CD4-positive, alpha-beta T cell treated with Interleukin-21 for 1 hour (primary cell): Measurements from ENCODE around the gene PHF12.

Experiments used
- DNase-seq: peaks from one replicate; pipeline ENCODE4 v3.0.0-alpha.2; 2020

The PHF12 gene

DNA sequence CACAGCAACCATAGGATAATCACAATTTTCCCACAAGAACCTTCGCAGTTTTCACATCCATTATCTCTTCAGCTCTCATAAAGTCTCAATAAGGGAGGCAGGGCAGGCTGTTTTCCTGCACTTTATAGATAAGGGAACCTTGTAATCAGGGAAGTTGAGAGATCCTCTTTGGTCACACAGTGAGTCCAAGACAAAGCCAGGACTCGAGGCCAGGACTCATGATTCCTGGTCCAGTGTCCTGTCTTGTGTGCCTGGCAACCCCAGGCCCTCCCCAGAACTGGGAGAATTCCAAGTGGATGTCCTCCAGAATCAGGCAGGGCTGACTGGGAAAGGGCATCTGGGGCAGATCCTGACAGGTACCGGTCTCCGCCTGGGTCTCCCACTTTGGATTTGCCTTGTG is 23.1 kb upstream of the PHF12 start:
- no peak for DNase-seq

DNA sequence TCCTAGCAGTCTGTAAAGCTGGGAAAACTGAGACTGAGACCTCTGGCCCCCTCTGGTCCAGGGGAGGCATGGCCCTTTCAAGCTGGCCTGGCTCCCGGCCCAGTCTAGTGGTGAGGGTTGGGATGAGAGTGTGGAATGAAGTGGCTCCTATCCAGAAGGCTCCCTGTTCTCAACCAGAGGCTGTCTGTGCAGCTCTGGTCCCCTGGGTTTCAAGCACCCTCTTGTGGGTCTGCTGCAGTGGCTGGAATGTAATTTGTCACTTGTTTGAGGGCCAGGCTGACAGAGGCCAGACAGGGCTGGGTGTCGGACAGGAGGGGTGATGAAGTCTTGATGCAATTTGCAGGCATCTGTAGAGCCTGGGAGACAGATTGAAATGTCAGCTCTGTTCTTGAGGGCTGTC is 22.1 kb upstream of the PHF12 start:
- DNase-seq: no peak

DNA sequence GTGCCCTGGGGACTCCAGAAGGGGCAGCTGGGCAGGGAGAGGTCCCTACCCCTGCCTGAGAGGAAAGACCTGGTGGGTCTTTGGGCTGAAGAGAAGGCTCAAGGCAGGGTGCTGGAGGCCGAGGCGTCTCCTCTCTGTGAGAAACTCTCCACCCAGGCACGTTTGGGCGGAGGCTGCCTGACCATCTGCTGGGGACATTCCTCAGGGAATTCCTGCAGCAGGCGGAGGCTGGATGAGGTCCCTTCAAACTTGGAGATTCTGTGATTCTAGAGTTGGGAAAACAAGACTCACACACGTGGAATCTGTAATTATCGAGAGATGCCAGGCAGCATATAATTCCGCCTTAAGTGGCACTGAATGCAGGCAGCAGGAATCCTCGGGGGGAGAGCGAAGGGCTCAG is 21.1 kb upstream of the PHF12 start:
- DNase-seq: no peak

DNA sequence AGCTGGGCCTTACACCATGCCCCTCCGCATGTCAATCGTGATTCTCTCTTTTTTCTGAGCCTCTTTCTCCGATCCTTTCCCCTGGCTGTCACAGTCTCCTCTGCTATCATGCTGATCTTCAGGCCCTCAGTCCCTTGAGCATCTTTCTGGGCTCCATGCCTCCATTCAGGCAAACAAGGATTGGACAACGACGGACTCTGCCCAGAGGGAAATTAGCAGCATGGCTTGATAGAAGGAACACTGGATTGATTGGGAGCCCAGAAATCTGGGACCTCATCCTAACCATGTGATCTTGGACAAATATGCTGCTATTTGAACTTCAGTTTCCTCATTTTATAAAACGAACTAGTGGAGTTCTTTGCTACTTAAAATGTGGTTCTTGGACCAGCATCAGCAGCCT is 19.6 kb upstream of the PHF12 start:
- no peak for DNase-seq

DNA sequence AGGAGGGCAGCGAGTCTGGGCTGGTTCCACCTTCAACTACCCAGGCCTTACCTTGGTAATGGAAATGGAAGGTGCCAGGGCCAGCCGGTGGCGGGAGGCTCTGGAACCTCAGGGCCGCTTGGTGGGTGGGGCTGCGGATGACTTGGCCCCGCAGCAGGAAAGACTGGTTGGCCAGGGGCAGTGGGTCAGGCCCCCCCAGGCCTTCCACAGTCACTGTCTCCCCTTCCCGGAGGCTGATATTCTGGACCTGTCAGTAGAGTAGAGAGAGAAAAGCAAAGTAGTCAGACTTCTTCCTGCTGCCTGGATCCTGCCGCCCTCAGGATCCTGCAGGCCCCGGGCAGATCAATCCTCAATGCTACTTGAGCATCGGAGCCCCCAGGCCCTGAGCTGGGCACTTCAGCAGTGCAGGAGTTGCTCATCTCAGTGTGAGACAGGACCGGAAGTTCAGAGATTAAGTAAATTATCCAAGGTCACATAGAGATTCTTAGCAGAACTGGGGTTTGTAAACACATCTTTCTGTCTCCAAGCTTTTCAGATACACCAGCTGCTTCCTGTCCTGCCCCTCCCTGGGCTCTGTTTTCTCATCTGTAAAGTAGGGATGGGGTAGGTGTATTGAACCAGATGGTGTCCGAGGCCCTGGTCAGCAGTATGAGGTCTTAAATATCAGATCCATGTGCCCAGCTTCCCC is 18.5 kb upstream of the PHF12 start:
- no peak for DNase-seq

DNA sequence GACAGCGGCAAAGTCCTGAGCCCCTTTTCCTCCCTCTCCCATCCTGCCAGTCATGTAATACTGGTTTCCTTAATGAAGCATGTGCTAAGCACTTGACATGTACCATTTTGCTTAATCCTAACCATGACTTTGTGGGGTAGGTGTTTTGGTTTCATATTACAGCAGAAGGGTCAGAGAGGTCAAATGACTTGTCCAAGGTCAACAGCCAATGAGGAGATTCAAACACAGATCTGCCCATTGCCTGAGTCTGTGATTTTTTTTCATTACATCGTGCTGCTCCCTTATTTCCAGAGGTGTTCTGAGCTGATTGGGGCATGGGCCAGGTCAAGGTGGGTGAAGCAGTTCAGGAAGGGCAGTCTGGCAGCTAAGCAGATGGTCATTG is 17.6 kb upstream of the PHF12 start:
- no peak for DNase-seq

DNA sequence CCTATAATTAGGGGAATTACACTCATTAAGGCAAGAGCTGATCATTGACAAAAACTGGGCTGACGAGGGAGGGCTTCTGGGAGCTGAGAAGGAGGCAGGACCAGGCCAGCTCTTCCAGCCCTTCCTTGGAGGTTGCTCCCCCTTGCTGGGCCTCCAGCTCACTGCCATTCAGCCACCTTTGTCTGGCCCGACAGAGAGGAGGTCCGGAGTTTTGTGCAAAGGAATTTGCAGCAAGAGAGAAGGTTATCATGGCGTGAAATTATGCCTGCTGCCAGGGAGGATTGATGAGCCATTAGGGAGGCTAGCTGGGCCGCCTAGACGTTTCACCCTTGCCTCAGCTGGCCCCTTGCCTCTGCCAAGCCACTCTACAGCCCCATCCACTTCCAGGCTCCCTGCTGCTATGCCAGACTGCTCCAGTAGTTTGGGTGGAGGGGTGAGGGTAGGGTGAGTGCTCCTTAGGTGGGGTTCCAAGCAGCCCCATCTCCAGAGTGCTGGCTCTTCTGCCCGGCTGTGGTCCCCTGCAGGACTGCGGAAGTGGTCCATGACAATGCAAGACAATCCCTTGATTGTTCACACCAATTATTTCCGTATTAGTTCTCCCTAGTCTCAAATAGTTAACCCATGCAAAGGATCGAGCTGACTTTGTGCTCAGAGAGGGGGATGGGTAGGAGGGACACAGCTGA is 17.1 kb upstream of the PHF12 start:
- no peak for DNase-seq

DNA sequence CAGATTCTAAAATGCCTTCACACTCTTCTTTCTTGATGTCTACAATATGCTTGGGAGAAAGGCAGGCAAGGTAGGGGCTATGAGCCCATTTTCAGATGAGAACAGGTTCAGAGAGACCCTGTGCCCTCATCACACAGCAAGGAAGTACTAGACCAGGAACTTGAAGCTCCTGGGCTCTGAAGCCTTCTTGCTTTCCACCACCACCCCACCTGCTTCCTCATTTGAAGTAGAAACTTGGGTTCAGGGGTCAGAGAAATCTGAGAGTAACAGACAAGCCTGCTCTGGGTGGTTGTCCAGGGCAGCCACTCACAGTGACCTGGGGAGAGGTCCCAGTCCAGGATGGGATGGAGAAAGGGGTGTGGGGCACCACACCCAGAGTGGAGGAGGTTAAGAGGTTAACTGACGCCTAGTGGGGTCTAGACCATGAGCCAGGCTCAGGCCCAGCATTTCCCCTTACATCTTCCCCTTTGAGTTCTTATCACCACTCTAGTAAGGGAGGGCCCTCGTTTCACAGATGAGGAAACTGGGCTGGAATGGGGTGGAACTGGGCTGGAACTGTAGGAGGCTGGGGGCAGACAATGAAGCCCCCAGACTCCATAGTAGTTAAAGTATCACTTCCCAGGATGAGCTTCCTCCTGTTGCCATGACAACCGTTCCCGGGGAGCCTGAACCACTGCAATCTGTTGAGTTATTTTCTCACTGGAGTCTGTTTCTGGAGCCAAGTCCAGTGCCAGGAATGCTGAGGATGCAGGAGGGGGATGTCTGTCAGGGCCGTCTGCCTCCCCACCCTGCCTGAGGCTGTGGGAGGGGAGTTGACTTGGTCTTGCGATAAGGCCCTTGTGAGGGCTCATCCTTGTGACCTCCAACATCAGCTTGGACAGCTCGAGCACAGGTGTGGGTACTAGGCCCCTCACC is 16.2 kb upstream of the PHF12 start:
- no peak for DNase-seq

DNA sequence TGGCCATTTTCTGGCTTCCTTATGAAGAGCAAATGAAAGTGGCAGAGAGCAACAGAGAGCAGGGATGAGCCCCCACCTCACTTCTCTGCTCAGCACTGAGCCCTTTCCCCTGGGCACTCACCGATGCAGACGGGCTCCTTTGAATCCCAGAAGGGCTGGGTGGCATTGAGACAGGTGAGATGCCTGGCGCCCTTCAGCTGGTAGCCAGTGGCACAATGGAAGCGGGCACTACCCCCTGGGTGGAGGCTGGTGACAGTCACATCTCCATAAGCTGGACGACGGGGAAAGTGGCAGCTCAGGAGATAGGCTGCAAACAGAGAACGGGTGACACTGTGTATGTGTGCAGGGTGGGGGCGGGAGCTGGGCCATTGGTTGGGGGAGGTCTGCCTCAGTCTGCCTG is 12.5 kb upstream of the PHF12 start:
- no peak for DNase-seq

DNA sequence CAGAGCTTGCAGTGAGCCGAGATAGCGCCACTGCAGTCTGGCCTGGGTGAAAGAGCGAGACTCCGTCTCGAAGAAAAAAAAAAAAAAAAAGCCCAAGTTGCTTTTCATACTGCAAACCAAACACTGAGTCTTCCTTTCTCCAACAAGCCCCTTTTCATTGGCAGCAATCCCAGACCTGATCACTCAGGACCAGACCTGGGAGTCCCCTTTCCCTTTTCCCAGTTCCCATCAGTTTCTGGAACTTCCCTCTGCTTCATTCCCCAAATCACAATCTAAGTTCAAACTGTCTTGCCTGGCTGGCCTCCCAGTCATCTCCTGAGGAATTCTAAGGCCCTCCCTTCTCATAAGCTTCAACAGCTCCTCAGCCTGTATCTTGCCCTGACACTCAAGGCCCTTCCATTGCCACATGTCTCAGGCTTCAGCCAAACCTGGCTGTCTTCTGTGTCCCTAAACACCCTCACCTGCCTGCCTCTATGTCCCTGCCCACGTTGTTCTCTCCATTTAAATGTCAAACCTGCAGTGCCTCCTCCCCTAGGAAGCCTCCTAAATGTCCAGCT is 11.8 kb upstream of the PHF12 start:
- no peak for DNase-seq

DNA sequence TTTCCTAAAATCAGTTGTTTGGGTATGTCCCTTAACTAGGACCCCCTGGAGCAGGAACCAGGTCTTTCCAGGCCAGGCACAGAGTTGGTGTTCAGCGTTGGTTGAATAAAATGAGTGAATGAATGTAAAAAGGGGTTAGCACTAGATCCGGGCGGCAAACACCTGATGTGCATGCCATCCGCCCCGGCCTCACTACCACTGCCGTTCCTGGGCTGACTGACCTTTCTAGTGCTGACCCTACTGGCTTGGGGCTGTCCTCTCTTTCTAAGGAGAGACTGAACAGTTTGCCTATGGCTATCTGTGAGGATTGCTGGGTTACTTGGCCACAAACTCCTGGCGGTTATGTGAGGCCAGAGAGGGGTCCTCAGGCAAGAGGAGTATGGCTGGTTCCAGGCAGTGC is 10.1 kb upstream of the PHF12 start:
- DNase-seq: no peak

DNA sequence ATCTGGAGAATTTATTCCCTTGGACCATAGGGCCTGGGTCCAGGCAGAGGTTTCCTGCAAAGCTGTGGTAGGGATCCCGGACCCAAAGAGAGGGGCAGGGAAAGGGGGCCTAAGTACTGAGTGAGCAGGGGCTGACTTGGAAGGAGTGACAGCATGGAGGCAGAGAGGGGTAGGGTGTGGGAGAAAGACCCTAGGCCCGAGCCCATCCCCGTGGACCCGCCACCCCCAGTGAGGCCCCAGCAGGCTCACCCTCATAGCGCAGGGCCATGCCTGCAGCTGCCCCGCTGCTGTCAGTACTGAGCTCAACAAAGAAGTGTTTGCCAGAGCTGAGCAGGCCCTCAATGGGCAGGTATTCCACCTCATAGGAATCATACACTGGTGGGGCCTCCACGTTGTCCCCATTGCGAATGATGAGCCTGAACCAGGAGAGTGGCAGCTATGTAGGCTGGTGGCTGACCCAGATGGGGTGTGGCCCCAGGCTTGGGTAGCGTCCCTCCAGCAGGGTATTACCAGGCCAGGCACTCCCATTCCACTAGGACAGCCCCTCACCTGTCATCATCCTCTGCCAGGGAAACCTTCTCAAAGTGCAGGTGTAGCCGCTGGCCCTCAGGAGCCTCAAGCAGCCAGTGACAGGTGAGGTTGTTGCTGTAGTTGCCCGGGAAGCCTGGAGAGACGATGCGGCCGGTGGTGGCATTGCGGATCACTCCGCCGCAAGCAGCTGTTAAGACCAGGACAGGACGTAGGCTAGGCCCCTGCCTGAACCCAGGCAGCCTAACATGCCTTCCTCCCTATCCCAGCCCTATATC is 9.1 kb upstream of the PHF12 start:
- DNase-seq: no peak

DNA sequence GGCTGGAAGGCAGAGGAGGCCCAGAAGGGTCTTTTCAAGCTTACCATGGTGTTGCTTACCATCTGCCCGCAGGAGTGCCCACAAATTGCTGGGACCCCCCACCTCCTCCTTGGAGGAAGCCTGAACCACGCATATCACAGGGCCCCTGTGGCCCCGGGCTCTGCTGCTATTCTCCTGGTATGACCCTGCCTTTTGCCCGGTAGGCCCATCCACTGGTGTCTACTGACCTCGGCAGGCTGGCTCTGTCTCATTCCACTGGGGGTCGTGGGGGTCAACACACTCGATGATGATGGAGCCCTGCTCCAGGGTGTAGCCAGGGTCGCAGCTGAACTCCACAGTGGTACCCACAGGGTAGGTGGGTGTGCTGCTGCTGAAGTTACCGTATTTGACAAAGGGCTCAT is 8.2 kb upstream of the PHF12 start:
- no peak for DNase-seq

DNA sequence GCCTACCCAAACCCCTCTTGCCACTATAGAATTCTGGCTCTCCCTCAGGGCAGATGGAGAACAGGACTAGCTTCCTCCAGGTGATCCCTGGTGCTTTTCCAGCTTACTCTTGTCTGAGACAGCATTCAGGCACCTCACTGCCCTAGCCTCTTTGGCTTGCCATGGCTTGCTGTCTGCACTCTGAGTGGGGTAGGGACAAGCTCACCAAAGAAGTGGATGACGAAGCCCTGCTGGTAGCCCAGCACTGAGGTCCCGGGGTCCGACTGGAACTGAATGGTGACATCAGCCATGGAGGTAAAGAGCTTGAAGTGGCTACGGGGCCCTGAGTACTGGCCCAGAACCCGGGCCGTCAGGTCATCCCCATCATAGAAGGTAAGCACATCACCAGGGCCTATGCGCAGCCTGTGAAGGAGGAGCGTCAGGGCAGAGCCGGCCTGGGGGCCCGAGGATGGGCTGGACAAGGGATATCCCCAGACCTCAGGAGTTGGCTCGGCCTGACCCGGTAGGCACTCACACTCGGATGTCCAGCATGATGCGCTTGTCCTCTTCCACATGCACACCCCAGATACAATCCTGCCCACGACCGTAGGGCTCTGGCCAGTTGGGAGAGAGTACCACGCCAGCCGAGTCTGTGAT is 7.6 kb upstream of the PHF12 start:
- no peak for DNase-seq

DNA sequence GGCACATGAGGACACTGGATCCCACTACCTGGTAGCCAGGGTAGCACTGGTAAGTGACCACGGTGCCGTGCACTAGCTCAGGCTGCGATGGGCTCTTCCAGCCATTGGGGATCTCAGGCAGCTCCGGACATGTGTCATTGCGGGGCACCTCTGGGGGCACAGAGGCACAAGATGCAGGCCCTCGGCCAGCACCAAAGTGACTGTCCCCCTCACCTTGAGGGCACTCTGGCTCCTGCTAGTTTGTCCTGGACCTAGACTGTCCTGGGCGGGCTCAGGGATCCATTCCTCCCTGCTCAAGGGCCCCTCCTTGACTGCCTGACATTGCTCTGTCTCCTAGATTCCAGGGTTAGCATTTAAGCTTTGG is 6.7 kb upstream of the PHF12 start:
- DNase-seq: no peak

DNA sequence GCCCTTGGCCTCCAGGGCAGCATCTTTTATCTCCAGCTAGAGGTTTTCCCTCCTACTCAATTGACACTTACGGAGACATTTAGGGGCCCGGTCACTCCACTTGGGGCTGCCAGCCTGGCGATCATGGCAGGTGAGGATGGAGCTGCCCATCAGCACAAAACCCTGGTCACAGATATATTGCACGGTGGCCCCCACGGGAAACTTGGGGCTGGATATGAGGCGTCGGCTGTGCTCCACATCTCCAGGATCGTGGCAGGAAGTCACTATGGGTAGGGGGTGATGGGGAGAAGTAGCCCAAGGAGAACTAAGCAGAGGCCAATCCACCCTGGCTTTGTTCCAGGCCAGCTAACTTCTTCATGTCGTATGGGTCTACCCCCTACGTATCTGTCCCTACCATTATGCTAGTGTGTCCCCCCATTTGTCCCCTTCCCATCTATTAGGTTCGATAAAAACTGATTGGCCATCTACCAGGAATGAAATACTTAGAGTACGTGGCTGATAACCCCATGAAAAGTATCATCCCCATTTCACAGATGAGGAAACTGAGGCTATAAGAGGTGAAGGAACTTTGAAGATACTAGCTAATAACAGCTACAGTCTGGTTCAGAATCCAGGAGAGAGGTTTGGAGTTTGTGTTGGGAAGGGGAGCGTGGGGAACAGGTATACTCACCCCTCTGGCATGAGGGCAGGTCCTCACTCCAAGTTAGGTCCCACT is 6.1 kb upstream of the PHF12 start:
- DNase-seq: no peak

DNA sequence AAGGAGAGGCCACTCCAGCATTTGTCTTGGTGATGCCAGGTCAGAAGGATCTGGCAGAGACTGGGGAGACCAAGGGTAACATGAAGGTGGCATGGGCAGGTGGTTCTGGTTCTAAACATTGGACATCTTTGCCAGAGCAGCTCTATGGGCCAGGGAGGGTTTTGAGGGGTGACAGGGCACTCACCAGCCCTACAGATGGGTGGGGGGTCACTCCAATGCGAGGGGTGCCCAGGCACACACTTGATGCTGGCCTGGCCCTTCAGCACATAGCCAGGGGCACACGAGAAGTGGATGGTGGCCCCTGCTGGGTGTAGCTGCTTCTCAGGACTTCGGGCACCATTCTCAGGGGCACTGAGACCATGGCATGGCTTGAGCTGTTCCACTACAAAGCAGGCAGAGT is 5.5 kb upstream of the PHF12 start:
- DNase-seq: no peak

DNA sequence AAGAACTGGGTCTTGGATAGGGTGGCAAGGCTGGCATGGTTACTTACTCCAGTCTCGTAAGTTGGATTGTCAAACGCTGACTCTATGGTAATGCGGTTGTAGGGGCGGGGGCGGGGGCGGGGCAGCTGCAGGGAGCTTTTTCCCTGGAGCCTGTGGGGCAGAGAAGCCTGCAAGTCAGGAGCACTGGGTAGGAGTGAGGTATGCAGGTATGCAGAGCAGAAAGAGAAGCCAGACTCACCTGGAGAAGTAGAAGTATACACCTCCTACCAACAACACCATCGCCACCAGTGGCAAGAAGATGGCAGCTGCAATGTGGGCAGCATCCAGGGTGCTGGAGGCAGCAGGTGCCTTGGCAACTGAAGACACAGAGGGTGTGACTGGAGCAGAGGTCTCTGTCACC is 4.8 kb upstream of the PHF12 start:
- no peak for DNase-seq

DNA sequence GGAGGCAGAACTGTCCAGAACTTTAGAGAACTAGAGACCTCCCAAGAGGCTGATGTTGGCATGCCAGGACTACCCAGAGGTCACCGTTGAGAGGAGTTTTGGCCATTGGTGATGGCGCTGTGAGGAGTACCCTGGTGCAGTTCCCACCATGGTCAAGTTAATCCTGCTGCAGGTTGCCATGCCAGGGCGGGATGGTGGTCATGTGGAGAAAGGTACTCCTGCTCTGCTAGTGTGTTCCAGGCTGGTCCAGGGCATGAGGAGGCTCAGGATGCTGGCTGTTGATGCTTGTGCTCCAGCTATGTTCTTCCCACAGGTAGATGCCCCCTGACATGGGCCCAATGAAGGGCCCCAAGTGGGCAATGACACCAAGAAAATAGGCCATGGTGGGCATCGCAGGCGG is 4.1 kb upstream of the PHF12 start:
- no peak for DNase-seq

DNA sequence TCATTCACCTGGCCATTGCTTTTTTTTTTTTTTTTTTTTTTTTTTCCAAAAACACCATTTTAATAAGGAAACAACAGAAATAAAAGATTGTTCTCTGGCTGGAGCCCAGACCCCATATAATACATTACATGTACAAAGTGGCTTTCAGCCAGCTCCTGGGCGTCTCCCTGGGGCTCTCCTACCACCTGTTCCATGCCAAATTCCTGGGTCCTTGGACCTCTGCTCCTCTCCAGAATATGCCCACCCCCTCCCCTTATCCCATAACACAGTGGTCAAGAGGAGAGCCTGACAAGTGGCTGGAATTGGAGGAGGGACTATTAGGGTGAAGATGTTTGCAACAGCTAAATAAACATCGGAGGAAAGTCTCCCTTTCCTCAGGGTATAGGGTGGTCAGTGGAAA is 3.6 kb upstream of the PHF12 start:
- DNase-seq: no peak

DNA sequence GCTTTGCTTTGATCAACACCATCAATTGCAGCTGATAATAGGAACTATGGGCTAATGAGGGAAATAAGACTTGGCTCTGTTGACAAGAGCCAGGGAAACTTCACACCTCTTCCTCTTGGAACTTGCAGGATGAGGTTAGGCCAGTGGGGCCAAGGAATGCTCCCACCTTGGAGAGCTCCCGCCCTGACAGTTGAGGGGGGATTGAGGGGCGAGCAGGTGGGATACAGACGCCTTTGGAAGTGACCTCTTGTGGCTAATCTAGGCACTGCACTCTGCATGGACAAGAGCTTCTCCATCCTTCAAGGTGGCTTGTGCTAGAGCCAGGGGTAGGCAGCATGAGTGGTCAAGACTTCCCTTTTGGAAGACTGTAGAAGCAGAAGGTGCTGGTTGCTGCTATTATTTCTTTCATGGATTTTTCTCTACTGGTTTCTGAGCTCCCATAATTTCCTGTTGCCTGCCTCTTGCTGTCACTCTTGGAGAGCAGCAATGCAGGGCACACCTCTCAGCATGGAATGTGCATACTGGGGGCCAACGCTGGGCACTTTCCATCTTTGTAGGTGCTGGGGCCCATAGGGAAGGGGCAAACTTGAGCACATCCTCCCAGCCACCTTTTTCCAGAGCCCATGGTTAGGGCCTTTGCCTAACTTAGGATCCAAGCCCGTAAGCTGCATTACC is 2.3 kb upstream of the PHF12 start:
- DNase-seq: peak; percentile 57
